Measurements from ENCODE around the gene ZSCAN1.
A peak's percentile ranks its signal among the peaks of the same experiment; 100 is the strongest.

The ZSCAN1 gene

GRCh38 chr19:58056861-58057260 lies 23.0 kb downstream of the ZSCAN1 start:
- Histone ChIP-seq H3K36me3 (no peaks in the 10 kb centered on the region), H3K9me3 (peaks cover 28% of the 10 kb centered on the region)
- no peak for TF ChIP-seq CTCF (IDR thresholded peaks at IDR 0.05)

GRCh38 chr19:58058467-58058866 lies 24.6 kb downstream of the ZSCAN1 start:
- H3K36me3 ChIP-seq: no peaks in the 10 kb centered on the region
- H3K27ac ChIP-seq: no peak overlapping the region
- H3K27me3 ChIP-seq: peaks cover 21% of the 10 kb centered on the region
- no peak for TF ChIP-seq CTCF (IDR thresholded peaks at IDR 0.05)
- peaks cover 21% of the 10 kb centered on the region for H3K9me3 ChIP-seq
- H3K4me3 ChIP-seq (ENCODE audit: low read depth in 1 of 2, low read length in 1 of 2): no peak overlapping the region
- peaks cover 0 to 10% of the 10 kb centered on the region in 2 experiments for H3K4me1 ChIP-seq (ENCODE audit: control insufficient read depth in 1 of 2, insufficient read depth in 1 of 2, low read depth in 1 of 2, low read length in 1 of 2)

More at GRCh38 chr19:58056861-58057260, 23.0 kb downstream of the ZSCAN1 start:
- Histone ChIP-seq H3K4me1 (ENCODE audit: control insufficient read depth in 1 of 2, insufficient read depth in 1 of 2, low read depth in 1 of 2, low read length in 1 of 2) (peaks cover 0 to 10% of the 10 kb centered on the region in 2 experiments), H3K27ac (no peak overlapping the region), H3K4me3 (ENCODE audit: low read depth in 1 of 2, low read length in 1 of 2) (no peak overlapping the region), H3K27me3 (peaks cover 21% of the 10 kb centered on the region)

GRCh38 chr19:58059003-58059670 lies 25.3 kb downstream of the ZSCAN1 start, which contains the start of gene ZNF135:
Gene ZNF135 (plus strand): TSS chr19:58059282. CDS start chr19:58060003, 721 bp downstream.
- peak within 1 kb of the TSS; percentile 44 to 55 for H3K4me3 ChIP-seq (ENCODE audit: low read depth in 1 of 2, low read length in 1 of 2)
- TF ChIP-seq CTCF (IDR thresholded peaks at IDR 0.05): no peak
- peaks cover 26% of the 10 kb centered on the region for H3K9me3 ChIP-seq
- H3K4me1 ChIP-seq (ENCODE audit: control insufficient read depth in 1 of 2, insufficient read depth in 1 of 2, low read depth in 1 of 2, low read length in 1 of 2): peaks cover 0 to 10% of the 10 kb centered on the region in 2 experiments
- H3K27me3 ChIP-seq: peaks cover 21% of the 10 kb centered on the region
- no peak within 1 kb of the TSS for H3K27ac ChIP-seq
- H3K36me3 ChIP-seq: no peaks in the 10 kb centered on the region

- Histone ChIP-seq H3K4me3 (ENCODE audit: low read depth in 1 of 2, low read length in 1 of 2) (peak overlapping the region; percentile 44 to 55), H3K36me3 (no peaks in the 10 kb centered on the region), H3K27ac (no peak overlapping the region), H3K4me1 (ENCODE audit: control insufficient read depth in 1 of 2, insufficient read depth in 1 of 2, low read depth in 1 of 2, low read length in 1 of 2) (peaks cover 0 to 10% of the 10 kb centered on the region in 2 experiments), H3K27me3 (peaks cover 21% of the 10 kb centered on the region), H3K9me3 (peaks cover 27% of the 10 kb centered on the region)
- no peak for TF ChIP-seq CTCF (IDR thresholded peaks at IDR 0.05)
Observed at GRCh38 chr19:58059671-58060078, 25.9 kb downstream of the ZSCAN1 start.

GRCh38 chr19:58060231-58060630 lies 26.4 kb downstream of the ZSCAN1 start:
- Histone ChIP-seq H3K4me1 (ENCODE audit: control insufficient read depth in 1 of 2, insufficient read depth in 1 of 2, low read depth in 1 of 2, low read length in 1 of 2) (peaks cover 0 to 10% of the 10 kb centered on the region in 2 experiments), H3K27ac (no peak overlapping the region), H3K36me3 (no peaks in the 10 kb centered on the region), H3K27me3 (peaks cover 19% of the 10 kb centered on the region), H3K9me3 (peaks cover 27% of the 10 kb centered on the region), H3K4me3 (ENCODE audit: low read depth in 1 of 2, low read length in 1 of 2) (no peak overlapping the region)
- TF ChIP-seq CTCF (IDR thresholded peaks at IDR 0.05): no peak
